Middle frontal gyrus (tissue), 1 donor: ENCODE results near the gene CCDC74B.
"Not testable (repeated sequence)": the region's sequence is repeated elsewhere in the genome, so short reads cannot be mapped to it uniquely, and the experiment has no call there.

Experiments
- DNase-seq: peaks from one replicate; pipeline ENCODE4 v3.0.0-alpha.2; 2015; ENCODE audit warnings: low spot score; ENCODE audit errors: extremely low spot score

CCDC74B gene

GRCh38 chr2:130145006-130145414 is at the start of gene CCDC74B:
Gene CCDC74B (minus strand): TSS chr2:130145112. CDS start chr2:130144996, 116 bp downstream.
- not testable (repeated sequence) for DNase-seq

- not testable (repeated sequence) for DNase-seq
Observed at GRCh38 chr2:130193824-130194223, 48.9 kb upstream of the CCDC74B start.

GRCh38 chr2:130192451-130192850 is 47.5 kb upstream of the CCDC74B start:
- DNase-seq: not testable (repeated sequence)

GRCh38 chr2:130191319-130191718 is 46.4 kb upstream of the CCDC74B start:
- not testable (repeated sequence) for DNase-seq

- no peak for DNase-seq
Observed at GRCh38 chr2:130190237-130190636, 45.3 kb upstream of the CCDC74B start.

GRCh38 chr2:130188958-130189357 is 44.0 kb upstream of the CCDC74B start:
- DNase-seq: not testable (repeated sequence)

GRCh38 chr2:130187859-130188792 is 43.2 kb upstream of the CCDC74B start:
- not testable (repeated sequence) for DNase-seq

- no peak for DNase-seq
Observed at GRCh38 chr2:130187268-130187667, 42.4 kb upstream of the CCDC74B start.

GRCh38 chr2:130186391-130186790 is 41.5 kb upstream of the CCDC74B start:
- DNase-seq: no peak

- DNase-seq: no peak
Observed at GRCh38 chr2:130185896-130186295, 41.0 kb upstream of the CCDC74B start.

- no peak for DNase-seq
Observed at GRCh38 chr2:130185436-130185835, 40.5 kb upstream of the CCDC74B start.

GRCh38 chr2:130183512-130184373 is 38.8 kb upstream of the CCDC74B start:
- DNase-seq: no peak

- not testable (repeated sequence) for DNase-seq
Observed at GRCh38 chr2:130182826-130183511, 38.1 kb upstream of the CCDC74B start.

- peak; percentile 80 for DNase-seq
Observed at GRCh38 chr2:130181880-130182682, 37.2 kb upstream of the CCDC74B start, which contains the start of gene MZT2B. Gene MZT2B (plus strand): TSS chr2:130182262. CDS start chr2:130182283, 21 bp downstream.

- DNase-seq: peak; percentile 91
Observed at GRCh38 chr2:130181325-130181879, 36.5 kb upstream of the CCDC74B start, which contains the start of gene SMPD4. Gene SMPD4 (minus strand): TSS chr2:130181602. CDS start chr2:130176592, 5,010 bp downstream.

- not testable (repeated sequence) for DNase-seq
Observed at GRCh38 chr2:130180404-130181324, 35.8 kb upstream of the CCDC74B start.

GRCh38 chr2:130174866-130175265 is 30.0 kb upstream of the CCDC74B start:
- DNase-seq: not testable (repeated sequence)

- DNase-seq: no peak
Observed at GRCh38 chr2:130169896-130170295, 25.0 kb upstream of the CCDC74B start.

GRCh38 chr2:130169163-130169562 is 24.3 kb upstream of the CCDC74B start:
- DNase-seq: not testable (repeated sequence)
